ENCODE data around the gene CDC20B.

CDC20B gene

GRCh38 chr5:55172937-55173686 is at the start of gene CDC20B:
CDC20B (minus strand) TSS chr5:55173177; CDS start chr5:55173000, 177 bp downstream.
- H3K4me3 ChIP-seq (ENCODE audit: low read length), result peak within 1 kb of the TSS; percentile 57
- no peak for TF ChIP-seq ZNF274 (IDR thresholded peaks at IDR 0.05; ENCODE audit: low read depth, low read length)

GRCh38 chr5:55222092-55222984 is 49.4 kb upstream of the CDC20B start:
- TF ChIP-seq ZNF274 (IDR thresholded peaks at IDR 0.05; ENCODE audit: low read depth, low read length), result no peak
- H3K4me3 ChIP-seq (ENCODE audit: low read length), result no peak overlapping the region

GRCh38 chr5:55220433-55221185 is 47.6 kb upstream of the CDC20B start:
- no peak overlapping the region; the same call in 1 of the 2 replicates for H3K4me3 ChIP-seq (ENCODE audit: low read length)
- no peak for TF ChIP-seq ZNF274 (IDR thresholded peaks at IDR 0.05; ENCODE audit: low read depth, low read length)

GRCh38 chr5:55219770-55220169 is 46.8 kb upstream of the CDC20B start:
- TF ChIP-seq ZNF274 (IDR thresholded peaks at IDR 0.05; ENCODE audit: low read depth, low read length), result no peak
- no peak overlapping the region for H3K4me3 ChIP-seq (ENCODE audit: low read length)

GRCh38 chr5:55218967-55219366 is 46.0 kb upstream of the CDC20B start:
- no peak for TF ChIP-seq ZNF274 (IDR thresholded peaks at IDR 0.05; ENCODE audit: low read depth, low read length)
- H3K4me3 ChIP-seq (ENCODE audit: low read length), result no peak overlapping the region

GRCh38 chr5:55211184-55211874 is 38.4 kb upstream of the CDC20B start:
- no peak overlapping the region for H3K4me3 ChIP-seq (ENCODE audit: low read length)
- TF ChIP-seq ZNF274 (IDR thresholded peaks at IDR 0.05; ENCODE audit: low read depth, low read length), result no peak

GRCh38 chr5:55205001-55205400 is 32.0 kb upstream of the CDC20B start:
- no peak overlapping the region for H3K4me3 ChIP-seq (ENCODE audit: low read length)
- TF ChIP-seq ZNF274 (IDR thresholded peaks at IDR 0.05; ENCODE audit: low read depth, low read length), result no peak

GRCh38 chr5:55191165-55191564 is 18.2 kb upstream of the CDC20B start:
- TF ChIP-seq ZNF274 (IDR thresholded peaks at IDR 0.05; ENCODE audit: low read depth, low read length), result no peak
- no peak overlapping the region for H3K4me3 ChIP-seq (ENCODE audit: low read length)

GRCh38 chr5:55188656-55189540 is 15.9 kb upstream of the CDC20B start:
- no peak overlapping the region for H3K4me3 ChIP-seq (ENCODE audit: low read length)
- TF ChIP-seq ZNF274 (IDR thresholded peaks at IDR 0.05; ENCODE audit: low read depth, low read length), result no peak

GRCh38 chr5:55187370-55187769 is 14.4 kb upstream of the CDC20B start:
- no peak overlapping the region for H3K4me3 ChIP-seq (ENCODE audit: low read length)
- TF ChIP-seq ZNF274 (IDR thresholded peaks at IDR 0.05; ENCODE audit: low read depth, low read length), result no peak

- no peak for TF ChIP-seq ZNF274 (IDR thresholded peaks at IDR 0.05; ENCODE audit: low read depth, low read length)
- no peak overlapping the region for H3K4me3 ChIP-seq (ENCODE audit: low read length)
These were observed 7.0 kb upstream of the CDC20B start for GRCh38 chr5:55180016-55180415.

- H3K4me3 ChIP-seq (ENCODE audit: low read length), result no peak overlapping the region
- TF ChIP-seq ZNF274 (IDR thresholded peaks at IDR 0.05; ENCODE audit: low read depth, low read length), result no peak
These were observed 4.1 kb upstream of the CDC20B start for GRCh38 chr5:55177078-55177477.
